ENCODE measurements around the gene FBXL4. TPM values are rescaled to one million over a fixed set of nuclear protein-coding genes. Genes with fewer than 3 reads are reported as not detected.
"Not testable (repeated sequence)": the region's sequence is repeated elsewhere in the genome, so short reads cannot be mapped to it uniquely, and the experiment has no call there.

Gene FBXL4
- polyA plus RNA-seq, 1 donor: 7.1 TPM

- no peak for DNase-seq (ENCODE audit: low read depth)
These were observed 1.4 kb downstream of the FBXL4 start for GRCh38 chr6:98946266-98946878.

DNA sequence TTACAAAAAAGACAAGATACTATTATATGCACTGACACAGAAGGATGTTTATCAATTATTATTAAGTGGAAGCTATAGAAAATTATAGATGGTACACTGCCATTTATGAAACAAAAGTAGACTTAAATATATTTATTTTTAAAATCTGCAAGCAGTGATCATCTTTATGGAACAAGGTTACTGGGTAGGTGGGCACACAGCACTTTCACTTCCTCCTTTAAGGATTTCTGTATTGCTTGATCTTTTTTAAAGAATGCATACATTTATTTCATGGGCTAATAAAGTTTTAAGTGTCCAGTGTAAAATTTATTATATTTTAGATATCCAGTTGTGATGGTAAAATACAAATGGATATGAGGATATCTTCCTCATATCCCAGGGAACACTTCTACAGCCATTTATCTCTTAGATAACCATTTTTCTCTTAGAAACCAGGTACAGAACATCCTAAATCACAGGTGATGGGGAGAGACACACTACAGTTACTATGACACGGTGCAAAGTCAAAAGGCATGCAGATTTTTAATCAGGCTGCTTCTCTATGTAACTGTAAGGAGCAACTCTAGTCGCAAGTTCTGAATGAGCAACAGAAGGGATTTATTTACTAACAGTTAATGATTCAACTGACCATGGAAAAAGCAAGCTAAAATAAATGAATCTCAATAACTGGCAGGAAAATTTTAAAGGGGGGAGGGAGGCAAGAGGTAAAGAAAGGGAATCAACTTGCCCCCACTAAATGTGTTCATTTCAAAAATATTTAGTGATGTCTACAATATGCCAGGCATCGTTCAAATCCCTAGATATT lies 2.2 kb downstream of the FBXL4 start:
- DNase-seq (ENCODE audit: low read depth): no peak

- DNase-seq (ENCODE audit: low read depth): no peak
These were observed 3.1 kb downstream of the FBXL4 start for GRCh38 chr6:98944598-98945081.

DNA sequence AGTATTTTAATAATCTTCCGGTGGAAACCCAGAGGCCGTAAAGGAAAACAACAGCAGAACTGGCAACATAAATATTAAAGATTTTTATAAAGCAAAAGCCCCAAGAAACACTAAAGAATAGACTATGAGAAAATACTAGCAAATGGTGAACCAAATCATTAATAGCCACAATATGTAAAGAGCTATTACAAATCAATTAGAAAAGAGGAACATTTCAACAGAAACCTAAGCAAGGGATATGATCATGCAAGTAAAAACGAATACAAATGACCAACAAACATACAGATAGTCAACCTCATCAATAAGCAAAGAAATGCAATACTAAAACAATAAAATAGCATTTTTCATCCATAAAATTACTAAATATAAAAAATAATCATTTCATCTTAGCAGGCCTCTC lies 3.6 kb downstream of the FBXL4 start:
- DNase-seq (ENCODE audit: low read depth): no peak

- DNase-seq (ENCODE audit: low read depth): no peak
These were observed 5.4 kb downstream of the FBXL4 start for GRCh38 chr6:98942263-98942803.

GRCh38 chr6:98941319-98941718 lies 6.4 kb downstream of the FBXL4 start:
- no peak for DNase-seq (ENCODE audit: low read depth)

GRCh38 chr6:98937351-98937750 lies 10.4 kb downstream of the FBXL4 start:
- no peak for DNase-seq (ENCODE audit: low read depth)

GRCh38 chr6:98932381-98932780 lies 15.4 kb downstream of the FBXL4 start:
- DNase-seq (ENCODE audit: low read depth): no peak

DNA sequence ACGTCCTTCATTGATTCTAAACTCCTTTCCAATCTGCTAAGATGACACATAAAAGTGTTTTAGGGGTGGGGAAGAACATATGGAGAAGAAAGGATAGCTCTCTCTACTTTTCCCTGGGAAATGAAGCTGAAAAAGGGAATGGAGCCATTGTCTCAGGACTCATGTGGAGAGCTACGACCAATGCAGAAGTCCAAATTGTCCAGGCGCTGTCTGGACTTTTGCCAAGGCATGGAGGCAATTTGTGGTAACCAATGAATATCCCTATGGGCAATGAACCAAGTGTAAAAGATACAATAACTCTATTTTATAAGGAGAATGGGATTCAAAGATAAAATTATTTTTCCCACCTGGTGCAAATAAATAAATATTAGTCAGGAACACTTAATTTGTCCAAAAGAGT lies 16.1 kb downstream of the FBXL4 start:
- no peak for DNase-seq (ENCODE audit: low read depth)

DNA sequence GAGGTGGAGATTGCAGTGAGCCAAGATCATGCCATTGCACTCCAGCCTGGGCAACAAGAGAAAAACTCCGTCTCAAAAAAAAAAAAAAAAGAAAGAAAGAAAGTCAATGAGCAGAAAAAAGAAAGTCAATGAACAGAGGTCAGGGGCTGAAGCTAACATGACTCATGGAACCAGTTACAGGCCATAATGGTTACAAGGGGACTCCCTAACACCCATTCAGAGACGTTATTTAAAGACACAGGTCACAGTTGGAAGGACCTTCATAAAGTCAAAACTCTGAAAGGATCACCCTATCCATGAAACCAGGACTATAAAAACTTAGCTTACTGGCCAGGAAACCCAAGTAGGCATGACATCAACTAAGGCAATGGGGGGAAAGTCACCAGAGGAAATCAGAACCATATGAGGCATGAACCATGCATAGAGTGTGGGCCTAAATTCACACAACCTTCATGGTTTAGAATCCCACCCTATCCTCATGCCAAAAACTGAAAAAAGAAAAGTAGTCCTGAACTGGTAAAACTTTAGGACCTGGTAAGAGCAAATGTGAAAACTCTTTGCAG lies 18.2 kb downstream of the FBXL4 start:
- DNase-seq (ENCODE audit: low read depth): no peak

- DNase-seq (ENCODE audit: low read depth): no peak
These were observed 19.1 kb downstream of the FBXL4 start for GRCh38 chr6:98928688-98929087.

GRCh38 chr6:98927534-98927933 lies 20.2 kb downstream of the FBXL4 start:
- no peak for DNase-seq (ENCODE audit: low read depth)

DNA sequence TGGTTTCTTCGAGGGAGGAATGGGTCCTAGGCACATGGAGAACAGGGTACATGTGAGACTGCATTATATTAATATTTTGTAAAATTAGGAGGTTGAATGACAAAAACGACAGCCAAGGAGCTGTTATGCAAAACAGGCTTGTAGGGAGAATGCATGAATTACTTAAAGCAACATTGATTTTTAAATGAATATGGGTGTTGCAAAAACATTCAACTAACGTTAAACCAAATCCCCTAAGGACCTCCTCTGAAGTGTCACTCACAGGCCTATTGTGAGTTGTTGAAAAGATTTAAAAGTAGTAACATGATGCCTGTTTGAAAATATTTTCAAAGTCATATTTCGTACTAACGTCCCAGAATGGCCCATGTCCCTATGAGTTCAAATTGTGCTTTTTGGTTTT lies 21.9 kb downstream of the FBXL4 start:
- DNase-seq (ENCODE audit: low read depth): no peak

DNA sequence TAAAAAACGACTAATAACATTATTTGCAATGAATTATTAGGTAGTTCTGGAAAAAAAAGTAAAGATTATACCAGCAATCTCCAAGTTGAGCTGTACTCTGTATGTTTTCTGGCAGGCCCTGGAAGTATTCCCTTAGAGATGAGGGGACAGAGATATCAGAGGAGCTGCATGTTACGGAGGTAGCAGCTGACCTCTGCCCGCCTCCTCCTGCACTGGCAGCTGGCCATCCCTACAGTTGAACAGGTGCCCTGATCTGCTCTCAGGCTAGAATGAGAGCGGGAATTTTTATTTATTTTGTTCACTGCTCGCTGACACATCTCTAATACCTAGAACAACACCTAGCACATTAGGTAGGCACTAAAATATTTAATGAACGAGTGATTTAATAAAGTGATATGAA lies 23.1 kb downstream of the FBXL4 start:
- DNase-seq (ENCODE audit: low read depth): no peak

DNA sequence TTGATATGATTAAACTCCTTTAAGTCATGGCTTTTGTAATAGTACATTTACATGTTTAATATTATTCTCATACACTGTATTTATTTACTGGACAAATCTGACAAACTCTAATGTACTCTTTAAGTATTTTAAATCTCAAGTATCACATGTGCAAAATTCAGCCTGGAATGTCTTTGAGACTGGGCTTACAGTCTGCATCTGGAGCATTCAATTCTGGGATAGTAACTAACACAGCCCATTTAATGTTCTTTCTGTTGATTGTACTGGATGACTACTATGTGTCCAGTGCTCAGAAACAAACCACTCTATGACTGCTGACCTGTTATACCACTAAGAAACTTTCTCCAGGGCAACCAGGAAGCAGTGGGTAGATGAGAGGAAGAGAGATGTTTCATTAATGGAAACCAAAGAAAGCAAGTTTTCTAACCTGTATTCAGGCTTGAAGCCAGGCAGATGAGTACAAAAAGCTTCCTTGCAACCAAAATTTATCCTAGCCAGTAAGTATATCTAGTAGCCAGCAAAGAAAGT lies 26.8 kb downstream of the FBXL4 start:
- DNase-seq (ENCODE audit: low read depth): no peak

GRCh38 chr6:98910946-98911345 lies 36.8 kb downstream of the FBXL4 start:
- DNase-seq (ENCODE audit: low read depth): not testable (repeated sequence)

- no peak for DNase-seq (ENCODE audit: low read depth)
These were observed 38.5 kb downstream of the FBXL4 start for GRCh38 chr6:98909236-98909635.

DNA sequence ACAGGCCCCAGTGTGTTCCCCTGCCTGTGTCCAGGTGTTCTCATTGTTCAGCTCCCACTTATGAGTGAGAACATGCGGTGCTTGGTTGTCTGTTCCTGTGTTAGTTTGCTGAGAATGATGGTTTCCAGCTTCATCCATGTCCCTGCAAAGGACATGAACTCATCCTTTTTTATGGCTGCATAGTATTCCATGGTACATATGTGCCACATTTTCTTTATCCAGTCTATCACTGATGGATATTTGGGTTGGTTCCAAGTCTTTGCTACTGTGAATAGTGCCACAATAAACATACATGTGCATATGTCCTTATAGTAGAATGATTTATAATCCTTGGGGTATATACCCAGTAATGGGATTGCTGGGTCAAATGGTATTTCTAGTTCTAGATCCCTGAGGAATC lies 41.4 kb downstream of the FBXL4 start:
- not testable (repeated sequence) for DNase-seq (ENCODE audit: low read depth)

DNA sequence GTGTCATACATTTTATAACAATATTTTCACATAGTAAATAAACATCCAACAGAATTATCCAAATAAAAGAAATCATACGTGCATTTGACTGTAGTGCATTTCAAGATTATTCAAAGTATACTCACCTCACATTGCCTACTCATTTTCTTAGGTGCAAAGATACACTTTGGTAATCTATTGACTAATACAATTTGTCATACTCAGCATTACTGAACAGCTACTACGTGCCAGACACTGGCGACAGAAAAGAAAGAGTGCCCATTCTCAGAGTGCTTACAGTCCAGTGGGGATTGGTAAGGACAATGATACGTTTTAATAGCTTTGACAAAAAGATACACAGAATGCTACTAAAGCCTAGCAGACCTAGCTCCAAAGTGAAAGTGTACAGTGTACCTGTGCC lies 42.0 kb downstream of the FBXL4 start:
- no peak for DNase-seq (ENCODE audit: low read depth)

DNA sequence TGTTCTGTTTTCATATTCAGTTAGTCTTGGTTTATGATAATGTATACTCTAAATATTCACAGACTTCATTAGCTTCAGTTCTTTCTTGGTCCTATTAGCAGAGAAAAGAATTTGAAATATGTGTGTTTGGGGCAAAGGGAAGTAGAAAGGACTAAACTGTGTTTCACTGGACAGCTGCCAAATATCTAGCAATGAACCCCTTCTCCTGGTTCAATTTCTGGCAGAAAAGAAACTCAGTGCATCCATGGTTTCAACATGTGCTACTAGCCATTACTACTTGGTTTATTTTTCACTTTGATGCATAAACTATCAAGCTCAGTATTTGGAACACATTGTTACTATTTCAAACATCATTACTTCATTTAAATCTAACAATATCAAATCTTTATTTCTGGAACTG lies 43.6 kb downstream of the FBXL4 start:
- DNase-seq (ENCODE audit: low read depth): no peak

- DNase-seq (ENCODE audit: low read depth): no peak
These were observed 47.0 kb downstream of the FBXL4 start for GRCh38 chr6:98900706-98901105.

DNA sequence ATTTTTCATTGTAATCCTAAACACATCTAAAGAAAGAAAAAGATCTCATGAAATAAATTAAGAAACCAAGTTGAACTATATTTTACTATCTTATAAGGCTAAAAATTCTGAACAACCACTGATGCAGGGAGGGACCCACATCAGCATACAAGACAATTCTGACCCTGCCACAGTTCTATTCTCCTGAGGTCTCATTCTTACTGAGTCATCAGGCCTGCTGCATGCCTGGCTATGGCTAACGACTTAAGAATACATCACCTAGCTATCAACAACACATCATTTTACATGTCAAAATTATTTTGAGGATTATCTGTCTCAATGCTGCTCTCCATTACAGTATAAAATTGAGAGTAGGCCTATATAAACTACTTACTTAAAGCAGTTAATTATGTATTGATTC lies 52.9 kb downstream of the FBXL4 start:
- no peak for DNase-seq (ENCODE audit: low read depth)

- no peak for DNase-seq (ENCODE audit: low read depth)
These were observed 60.1 kb downstream of the FBXL4 start for GRCh38 chr6:98887650-98888049.
